ENCODE results near the gene FKBP1B. TPM values are rescaled to one million over a fixed set of nuclear protein-coding genes. Genes with fewer than 3 reads are reported as not detected.

The FKBP1B gene
- total RNA-seq, 1 donor from 2014 or later: 38.1 TPM

DNA sequence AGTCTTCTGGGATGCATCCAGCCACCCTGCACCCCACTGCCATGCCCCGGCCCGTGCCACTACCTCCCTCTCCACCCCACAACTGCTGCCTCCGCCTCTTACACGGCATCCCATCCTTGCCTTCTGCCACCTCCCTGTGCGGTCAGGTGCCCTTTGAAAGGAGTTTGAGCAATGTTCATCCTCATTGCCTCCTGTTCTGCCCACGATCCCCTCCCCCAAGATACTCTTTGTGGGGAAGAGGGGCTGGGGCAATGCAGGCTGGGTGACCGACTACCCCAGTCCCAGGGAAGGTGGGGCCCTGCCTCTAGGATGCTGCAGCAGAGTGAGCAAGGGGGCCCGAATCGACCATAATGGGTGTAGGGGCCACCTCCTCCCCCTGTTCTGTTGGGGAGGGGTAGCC, 31.3 kb upstream of the FKBP1B start:
- no peaks in the 10 kb centered on the region for H3K9me3 Mint-ChIP-seq (ENCODE audit: unreplicated experiment)
- TF ChIP-seq, protein P1, sequence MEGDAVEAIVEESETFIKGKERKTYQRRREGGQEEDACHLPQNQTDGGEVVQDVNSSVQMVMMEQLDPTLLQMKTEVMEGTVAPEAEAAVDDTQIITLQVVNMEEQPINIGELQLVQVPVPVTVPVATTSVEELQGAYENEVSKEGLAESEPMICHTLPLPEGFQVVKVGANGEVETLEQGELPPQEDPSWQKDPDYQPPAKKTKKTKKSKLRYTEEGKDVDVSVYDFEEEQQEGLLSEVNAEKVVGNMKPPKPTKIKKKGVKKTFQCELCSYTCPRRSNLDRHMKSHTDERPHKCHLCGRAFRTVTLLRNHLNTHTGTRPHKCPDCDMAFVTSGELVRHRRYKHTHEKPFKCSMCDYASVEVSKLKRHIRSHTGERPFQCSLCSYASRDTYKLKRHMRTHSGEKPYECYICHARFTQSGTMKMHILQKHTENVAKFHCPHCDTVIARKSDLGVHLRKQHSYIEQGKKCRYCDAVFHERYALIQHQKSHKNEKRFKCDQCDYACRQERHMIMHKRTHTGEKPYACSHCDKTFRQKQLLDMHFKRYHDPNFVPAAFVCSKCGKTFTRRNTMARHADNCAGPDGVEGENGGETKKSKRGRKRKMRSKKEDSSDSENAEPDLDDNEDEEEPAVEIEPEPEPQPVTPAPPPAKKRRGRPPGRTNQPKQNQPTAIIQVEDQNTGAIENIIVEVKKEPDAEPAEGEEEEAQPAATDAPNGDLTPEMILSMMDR (IDR thresholded peaks at IDR 0.05; ENCODE audit: partially characterized antibody, unreplicated experiment): no peak
- no peaks in the 10 kb centered on the region for H3K4me1 Mint-ChIP-seq (ENCODE audit: low read depth, unreplicated experiment)
- no peak for DNase-seq
- H3K27ac Mint-ChIP-seq (ENCODE audit: unreplicated experiment): no peak overlapping the region
- peaks cover 8% of the 10 kb centered on the region for H3K27me3 Mint-ChIP-seq (ENCODE audit: unreplicated experiment)
- H3K4me3 Mint-ChIP-seq (ENCODE audit: unreplicated experiment): no peak overlapping the region
- H3K36me3 Mint-ChIP-seq (ENCODE audit: unreplicated experiment): no peaks in the 10 kb centered on the region

DNA sequence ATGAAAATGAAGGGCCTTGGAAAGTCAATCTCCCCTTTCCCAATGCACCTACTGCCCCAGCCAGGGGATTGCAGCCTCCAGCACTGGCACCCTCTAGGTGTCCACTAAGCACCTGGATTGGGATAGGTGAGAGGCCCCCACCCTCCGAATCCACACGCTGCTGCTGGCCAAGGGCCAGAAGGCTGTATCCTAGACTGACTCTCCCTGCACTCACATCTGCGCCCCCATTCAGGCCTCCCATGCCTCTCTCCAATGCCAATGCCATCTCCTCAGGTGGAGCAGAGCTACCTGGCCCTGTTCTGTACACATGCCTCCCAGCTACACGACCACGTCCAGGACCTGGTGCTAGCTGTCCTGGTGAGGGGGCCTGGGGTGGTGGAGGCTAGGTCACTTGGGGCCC, 29.8 kb upstream of the FKBP1B start:
- H3K4me3 Mint-ChIP-seq (ENCODE audit: unreplicated experiment): no peak overlapping the region
- TF ChIP-seq, protein P1 (IDR thresholded peaks at IDR 0.05; ENCODE audit: partially characterized antibody, unreplicated experiment): no peak
- peaks cover 3% of the 10 kb centered on the region for H3K9me3 Mint-ChIP-seq (ENCODE audit: unreplicated experiment)
- peaks cover 6% of the 10 kb centered on the region for H3K36me3 Mint-ChIP-seq (ENCODE audit: unreplicated experiment)
- no peak for DNase-seq
- H3K27ac Mint-ChIP-seq (ENCODE audit: unreplicated experiment): no peak overlapping the region
- H3K4me1 Mint-ChIP-seq (ENCODE audit: low read depth, unreplicated experiment): peaks cover 1% of the 10 kb centered on the region
- H3K27me3 Mint-ChIP-seq (ENCODE audit: unreplicated experiment): peaks cover 9% of the 10 kb centered on the region

DNA sequence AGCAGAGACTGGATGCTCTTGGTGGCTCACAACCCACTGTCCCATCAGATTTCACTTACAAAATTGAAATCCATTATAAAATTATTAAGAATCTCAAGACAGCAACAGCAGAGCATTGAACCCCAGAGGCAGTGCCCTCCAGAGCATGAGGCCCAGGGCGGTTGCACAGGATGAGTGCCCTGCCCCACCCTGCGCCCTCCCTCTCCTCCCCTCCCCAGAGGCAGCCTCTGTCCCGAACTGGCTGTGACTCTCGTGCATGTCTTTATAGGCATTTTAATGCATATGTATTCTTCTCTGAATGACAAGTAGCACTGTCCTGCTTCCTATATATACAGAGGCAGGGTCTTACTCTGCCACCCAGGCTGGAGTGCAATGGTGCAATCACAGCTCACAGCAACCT, 29.3 kb upstream of the FKBP1B start:
- Mint-ChIP-seq H3K27ac (ENCODE audit: unreplicated experiment) (no peak overlapping the region), H3K4me3 (ENCODE audit: unreplicated experiment) (no peak overlapping the region), H3K36me3 (ENCODE audit: unreplicated experiment) (peaks cover 6% of the 10 kb centered on the region), H3K4me1 (ENCODE audit: low read depth, unreplicated experiment) (peaks cover 1% of the 10 kb centered on the region), H3K27me3 (ENCODE audit: unreplicated experiment) (peaks cover 9% of the 10 kb centered on the region), H3K9me3 (ENCODE audit: unreplicated experiment) (peaks cover 3% of the 10 kb centered on the region)
- no peak for DNase-seq
- TF ChIP-seq, protein P1 (IDR thresholded peaks at IDR 0.05; ENCODE audit: partially characterized antibody, unreplicated experiment): no peak

DNA sequence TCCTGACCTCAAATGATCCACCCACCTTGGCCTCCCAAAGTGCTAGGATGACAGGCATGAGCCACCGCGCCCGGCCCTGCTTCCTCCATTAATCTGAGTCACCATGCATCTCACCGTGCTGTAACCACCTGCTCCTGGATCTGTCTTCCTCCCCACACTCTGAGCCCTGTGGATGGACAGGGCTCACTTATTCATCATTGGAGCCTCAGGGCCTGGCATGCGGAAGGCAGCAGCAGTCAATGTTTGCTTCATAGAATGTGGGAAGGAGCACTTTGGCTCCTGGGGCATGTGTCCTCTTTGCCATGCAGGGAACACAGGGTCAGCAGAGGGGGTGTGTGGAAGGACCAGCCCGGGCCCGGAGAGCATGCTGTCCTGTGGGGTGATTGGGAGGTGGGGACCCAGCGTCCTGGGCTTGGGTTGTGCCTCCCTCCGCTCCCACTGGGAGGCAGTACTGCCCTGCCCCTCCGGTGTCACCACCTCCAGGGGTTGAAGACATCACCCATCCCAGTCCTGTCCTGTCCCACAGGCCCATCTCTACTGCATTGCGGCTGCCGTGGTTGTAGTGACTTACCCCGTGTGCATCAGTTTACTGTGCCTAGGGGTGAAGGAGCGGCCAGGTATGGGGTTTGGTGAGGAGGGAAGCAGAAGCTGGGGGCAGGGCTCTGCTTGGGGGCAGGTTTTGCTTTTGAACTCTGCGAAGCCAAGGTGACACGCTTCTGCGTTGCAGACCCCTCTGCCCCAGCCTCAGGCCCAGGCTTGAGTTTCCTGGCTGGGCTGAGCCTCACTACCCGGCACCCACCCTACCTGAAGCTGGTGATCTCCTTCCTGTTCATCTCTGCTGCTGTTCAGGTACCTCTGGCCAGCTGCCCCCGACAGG, 28.2 kb upstream of the FKBP1B start:
- TF ChIP-seq, protein P1 (IDR thresholded peaks at IDR 0.05; ENCODE audit: partially characterized antibody, unreplicated experiment): no peak
- peaks cover 12% of the 10 kb centered on the region for H3K27me3 Mint-ChIP-seq (ENCODE audit: unreplicated experiment)

DNA sequence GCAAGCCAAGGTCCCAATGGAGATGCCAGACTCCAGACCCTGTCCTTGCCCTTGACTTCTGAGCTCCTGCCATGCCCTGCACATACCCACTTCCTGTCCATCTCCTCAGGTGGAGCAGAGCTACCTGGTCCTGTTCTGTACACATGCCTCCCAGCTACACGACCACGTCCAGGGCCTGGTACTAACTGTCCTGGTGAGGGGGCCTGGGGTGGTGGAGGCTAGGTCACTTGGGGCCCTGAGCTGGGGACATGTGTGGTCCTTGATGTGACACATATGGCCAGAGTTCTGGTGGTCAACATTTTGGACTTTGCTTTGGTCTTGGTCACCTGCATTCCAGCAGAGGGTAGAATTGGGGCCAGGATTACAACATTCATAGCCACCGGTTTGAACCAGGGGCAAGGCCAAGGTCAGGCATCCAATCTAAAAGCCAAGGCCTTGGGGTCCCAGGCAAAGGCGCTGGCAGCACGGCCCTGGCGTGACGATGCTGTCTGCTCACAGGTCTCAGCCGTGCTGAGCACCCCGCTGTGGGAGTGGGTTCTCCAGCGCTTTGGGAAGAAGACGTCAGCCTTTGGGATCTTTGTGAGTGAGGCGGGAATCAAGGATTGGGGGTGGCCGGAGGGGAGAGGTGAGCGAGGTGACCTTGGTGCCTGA, 27.1 kb upstream of the FKBP1B start:
- DNase-seq: no peak
- Mint-ChIP-seq H3K27me3 (ENCODE audit: unreplicated experiment) (peaks cover 12% of the 10 kb centered on the region), H3K27ac (ENCODE audit: unreplicated experiment) (peak overlapping the region; percentile 12), H3K9me3 (ENCODE audit: unreplicated experiment) (peaks cover 3% of the 10 kb centered on the region), H3K4me3 (ENCODE audit: unreplicated experiment) (no peak overlapping the region), H3K36me3 (ENCODE audit: unreplicated experiment) (peaks cover 6% of the 10 kb centered on the region), H3K4me1 (ENCODE audit: low read depth, unreplicated experiment) (peaks cover 4% of the 10 kb centered on the region)
- TF ChIP-seq, protein P1 (IDR thresholded peaks at IDR 0.05; ENCODE audit: partially characterized antibody, unreplicated experiment): no peak

More for the DNA sequence above, 28.2 kb upstream of the FKBP1B start:
- peak; percentile 44 for DNase-seq
- Mint-ChIP-seq H3K36me3 (ENCODE audit: unreplicated experiment) (peaks cover 6% of the 10 kb centered on the region), H3K4me1 (ENCODE audit: low read depth, unreplicated experiment) (peaks cover 3% of the 10 kb centered on the region), H3K27ac (ENCODE audit: unreplicated experiment) (no peak overlapping the region), H3K4me3 (ENCODE audit: unreplicated experiment) (no peak overlapping the region), H3K9me3 (ENCODE audit: unreplicated experiment) (peaks cover 3% of the 10 kb centered on the region)
